ENCODE measurements around the gene RGS19.

Gene RGS19

GRCh38 chr20:64038565-64039292 is 40.6 kb downstream of the RGS19 start:
- DNase-seq (ENCODE audit: extremely low spot score, insufficient read length, low read depth) = peak; percentile 81

GRCh38 chr20:64038224-64038564 is 41.1 kb downstream of the RGS19 start:
- DNase-seq (ENCODE audit: extremely low spot score, insufficient read length, low read depth) (no peak), FAIRE-seq (no peak)

More at GRCh38 chr20:64038565-64039292, 40.6 kb downstream of the RGS19 start:
- FAIRE-seq = no peak

- FAIRE-seq (no peak), DNase-seq (ENCODE audit: extremely low spot score, insufficient read length, low read depth) (no peak)
Measured at GRCh38 chr20:64037498-64038213, 41.7 kb downstream of the RGS19 start.

GRCh38 chr20:64037199-64037497 is 42.2 kb downstream of the RGS19 start:
- DNase-seq (ENCODE audit: extremely low spot score, insufficient read length, low read depth) (no peak), FAIRE-seq (no peak)

- DNase-seq (ENCODE audit: extremely low spot score, insufficient read length, low read depth) (no peak), FAIRE-seq (no peak)
Measured at GRCh38 chr20:64036346-64037198, 42.7 kb downstream of the RGS19 start.

GRCh38 chr20:64035933-64036345 is 43.4 kb downstream of the RGS19 start, which contains the start of gene C20orf204:
TSS of gene C20orf204 (plus strand) at chr20:64036182. CDS start at chr20:64036324, 142 bp downstream.
- DNase-seq (ENCODE audit: extremely low spot score, insufficient read length, low read depth) (no peak), FAIRE-seq (no peak)

- DNase-seq (ENCODE audit: extremely low spot score, insufficient read length, low read depth) (no peak), FAIRE-seq (no peak)
Measured at GRCh38 chr20:64035066-64035932, 44.0 kb downstream of the RGS19 start.

GRCh38 chr20:64033981-64034493 is 45.3 kb downstream of the RGS19 start:
- no peak for DNase-seq (ENCODE audit: extremely low spot score, insufficient read length, low read depth)
- FAIRE-seq = no peak

- no peak for FAIRE-seq
- DNase-seq (ENCODE audit: extremely low spot score, insufficient read length, low read depth) = no peak
Measured at GRCh38 chr20:64032706-64033624, 46.4 kb downstream of the RGS19 start.

- DNase-seq (ENCODE audit: extremely low spot score, insufficient read length, low read depth) = no peak
- no peak for FAIRE-seq
Measured at GRCh38 chr20:64031822-64032314, 47.5 kb downstream of the RGS19 start.

- DNase-seq (ENCODE audit: extremely low spot score, insufficient read length, low read depth) = no peak
- FAIRE-seq = no peak
Measured at GRCh38 chr20:64030371-64031134, 48.8 kb downstream of the RGS19 start.

- FAIRE-seq = no peak
Measured at GRCh38 chr20:64029293-64030117, 49.8 kb downstream of the RGS19 start.

GRCh38 chr20:64027981-64028685 is 51.2 kb downstream of the RGS19 start:
- no peak for DNase-seq (ENCODE audit: extremely low spot score, insufficient read length, low read depth)
- FAIRE-seq = no peak

More at GRCh38 chr20:64029293-64030117, 49.8 kb downstream of the RGS19 start:
- no peak for DNase-seq (ENCODE audit: extremely low spot score, insufficient read length, low read depth)

- no peak for FAIRE-seq
- no peak for DNase-seq (ENCODE audit: extremely low spot score, insufficient read length, low read depth)
Measured at GRCh38 chr20:64025826-64026412, 53.4 kb downstream of the RGS19 start.

GRCh38 chr20:64025101-64025825 is 54.1 kb downstream of the RGS19 start:
- FAIRE-seq (no peak), DNase-seq (ENCODE audit: extremely low spot score, insufficient read length, low read depth) (no peak)
